GM18511 (cell line): ENCODE results near the gene CDH13.

Source experiments
- ATAC-seq: cut with Tn5 transposase; IDR thresholded peaks from one replicate; pipeline ENCODE4 v1.9.1; 2021; ENCODE audit warnings: mild to moderate bottlenecking, moderate library complexity; ENCODE audit not compliant: unreplicated experiment

CDH13 gene

DNA sequence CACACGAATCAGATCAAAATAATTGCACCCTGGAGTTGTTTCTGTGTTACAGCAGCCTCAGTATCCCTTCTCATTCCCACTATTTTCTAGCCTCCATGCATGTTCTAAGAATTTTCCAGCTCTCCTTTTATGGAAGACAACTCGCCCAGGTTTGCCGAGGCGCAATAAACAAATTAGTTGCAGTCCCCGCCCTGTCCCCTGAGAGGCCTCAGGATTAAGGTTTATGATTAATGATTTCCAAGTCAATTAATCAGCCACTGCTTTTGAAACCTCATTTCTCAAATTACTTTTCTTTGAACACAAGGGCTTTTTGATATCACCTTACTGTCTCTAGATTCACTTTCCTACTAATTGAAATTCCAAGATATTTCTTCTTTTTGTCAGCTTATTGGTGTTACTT lies 1042.7 kb downstream of the CDH13 start:
- no peak for ATAC-seq

DNA sequence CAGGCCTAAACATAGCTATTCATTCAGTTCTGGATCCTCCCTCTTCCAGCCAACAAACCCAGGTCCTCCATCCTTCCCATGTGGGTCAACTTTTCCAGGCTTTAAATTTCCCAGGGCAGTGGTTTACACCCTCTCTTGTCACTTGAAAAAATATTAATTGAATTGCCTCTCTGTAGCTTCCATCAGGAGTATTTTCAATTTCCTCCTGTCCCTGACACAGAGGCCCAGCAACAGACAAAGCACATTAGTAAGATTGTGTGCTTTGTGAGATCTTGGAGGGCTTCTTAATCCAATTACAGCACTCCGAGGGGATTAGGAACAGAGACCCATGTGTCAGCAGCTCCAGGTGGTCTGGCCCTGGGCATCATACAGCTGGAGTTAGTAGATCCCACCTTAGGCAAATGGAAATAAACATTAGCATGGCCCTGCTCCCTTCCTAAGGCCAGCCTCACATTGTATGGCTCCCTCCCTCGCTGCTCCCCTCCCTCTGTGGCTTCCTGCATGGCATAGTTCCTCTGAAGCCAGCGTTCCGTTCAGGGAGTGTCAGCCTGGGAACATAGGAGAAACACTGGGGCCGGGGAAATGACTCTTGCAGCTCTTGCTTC lies 1048.3 kb downstream of the CDH13 start:
- no peak for ATAC-seq

GRCh38 chr16:83676086-83676485 lies 1049.3 kb downstream of the CDH13 start:
- no peak for ATAC-seq

- no peak for ATAC-seq
These were observed 1054.2 kb downstream of the CDH13 start for GRCh38 chr16:83680980-83681379.

DNA sequence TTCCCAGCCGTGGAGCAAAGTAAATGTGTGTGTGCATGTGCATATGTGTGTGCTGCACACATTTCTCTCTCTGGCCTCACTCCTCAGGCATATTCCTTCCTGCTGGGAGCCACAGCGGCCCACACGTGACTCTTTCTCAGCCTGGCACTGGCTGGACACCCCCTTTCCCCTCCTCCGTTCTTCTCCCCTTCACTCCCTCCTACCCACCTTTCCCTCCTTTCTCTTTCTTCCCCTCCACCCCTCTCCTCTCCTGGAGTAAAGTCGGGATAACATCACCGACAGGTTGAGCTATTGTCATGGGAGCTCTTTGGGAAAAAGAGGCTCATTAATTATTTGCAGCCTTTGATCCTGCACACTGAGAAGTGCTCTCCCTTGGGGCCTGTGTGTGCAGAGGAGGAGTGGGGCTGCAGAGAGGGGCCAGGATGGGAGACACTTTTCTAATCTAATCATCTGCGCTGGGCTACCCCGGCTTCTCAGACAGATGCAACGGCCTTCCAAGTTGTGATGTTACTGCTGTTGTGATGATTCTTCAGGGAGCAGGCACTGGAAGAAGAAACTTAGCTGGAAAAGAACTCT lies 1054.7 kb downstream of the CDH13 start:
- ATAC-seq: no peak

GRCh38 chr16:83682116-83682867 lies 1055.5 kb downstream of the CDH13 start:
- ATAC-seq: no peak

- ATAC-seq: no peak
These were observed 1056.1 kb downstream of the CDH13 start for GRCh38 chr16:83682868-83683235.

GRCh38 chr16:83685615-83686165 lies 1058.9 kb downstream of the CDH13 start:
- no peak for ATAC-seq

DNA sequence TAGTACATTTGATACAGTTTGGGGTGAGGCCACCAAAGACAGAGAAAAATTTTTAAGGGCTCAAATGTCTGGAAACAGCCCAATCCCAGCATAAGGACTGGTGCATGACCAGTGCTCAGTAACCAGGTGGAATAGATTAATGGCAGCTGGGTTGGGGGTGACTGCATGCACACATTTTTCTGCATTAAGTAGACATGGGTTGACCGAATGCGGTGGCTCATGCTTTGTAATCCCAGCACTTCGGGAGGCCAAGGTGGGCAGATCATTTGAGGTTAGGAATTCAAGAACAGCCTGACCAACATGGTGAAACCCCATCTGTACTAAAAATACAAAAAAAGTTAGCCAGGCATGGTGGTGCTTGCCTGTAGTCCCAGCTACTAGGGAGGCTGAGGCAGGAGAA lies 1060.0 kb downstream of the CDH13 start:
- ATAC-seq: no peak

GRCh38 chr16:83689385-83689831 lies 1062.6 kb downstream of the CDH13 start:
- peak; percentile 87 for ATAC-seq

GRCh38 chr16:83692224-83692623 lies 1065.5 kb downstream of the CDH13 start:
- ATAC-seq: no peak

DNA sequence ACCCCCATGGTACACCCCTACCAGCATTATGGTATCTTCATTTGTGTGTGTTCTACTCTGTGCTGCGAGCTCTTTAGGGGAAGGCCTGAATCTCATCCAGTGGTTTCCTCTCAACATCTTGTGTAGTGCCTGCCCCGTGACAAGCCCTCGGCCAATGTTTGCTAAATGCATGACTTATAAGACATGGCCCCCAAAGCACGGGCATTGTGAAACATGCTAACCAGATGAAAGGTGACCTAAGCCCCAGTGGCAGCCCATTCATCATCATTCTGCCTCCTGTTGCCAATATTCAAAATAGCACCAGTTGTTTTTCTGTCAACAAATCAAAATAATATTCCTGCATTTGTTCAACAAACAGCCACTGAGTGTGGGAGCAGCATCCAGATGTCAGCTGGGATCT lies 1072.2 kb downstream of the CDH13 start:
- no peak for ATAC-seq

DNA sequence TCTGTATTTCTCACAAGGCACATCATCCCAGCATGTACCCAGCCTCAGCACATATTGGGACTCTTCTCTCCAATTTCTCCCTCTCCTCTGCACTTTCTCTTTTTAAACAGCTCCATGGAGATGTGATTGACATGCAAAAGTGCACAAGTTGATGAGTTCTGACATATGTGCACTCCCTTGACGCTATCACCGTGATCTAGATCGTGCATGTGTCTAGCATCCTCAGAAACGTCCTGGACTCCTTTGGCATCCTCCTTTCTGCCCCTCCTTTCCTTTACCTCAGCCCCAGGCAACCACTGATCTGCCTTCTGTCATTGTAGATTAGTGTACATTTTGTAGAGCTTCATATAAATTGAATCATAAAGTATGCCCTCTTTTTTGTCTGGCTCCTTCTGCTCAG lies 1073.0 kb downstream of the CDH13 start:
- no peak for ATAC-seq

GRCh38 chr16:83700918-83701317 lies 1074.1 kb downstream of the CDH13 start:
- ATAC-seq: no peak

- no peak for ATAC-seq
These were observed 1074.7 kb downstream of the CDH13 start for GRCh38 chr16:83701494-83701893.

GRCh38 chr16:83704656-83705055 lies 1077.9 kb downstream of the CDH13 start:
- ATAC-seq: no peak

DNA sequence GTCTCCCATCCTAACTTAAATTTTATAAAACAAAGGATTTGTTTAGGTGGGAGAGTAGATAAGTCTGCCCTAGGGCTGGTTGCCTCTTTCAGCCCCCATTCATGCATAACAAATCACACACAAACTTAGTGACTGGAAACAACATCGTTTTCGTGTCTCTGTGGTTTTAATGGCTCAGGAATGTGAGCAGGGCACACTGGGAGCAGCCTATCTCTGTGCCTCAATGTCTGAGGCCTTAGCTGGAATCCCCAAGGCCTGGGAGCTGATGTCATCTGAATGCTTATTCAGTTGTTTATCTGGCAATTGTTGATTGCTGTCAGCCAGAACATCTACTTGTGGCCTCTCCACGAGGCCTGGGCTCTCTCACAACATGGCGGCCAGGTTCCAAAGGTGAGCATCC lies 1079.1 kb downstream of the CDH13 start:
- ATAC-seq: no peak

DNA sequence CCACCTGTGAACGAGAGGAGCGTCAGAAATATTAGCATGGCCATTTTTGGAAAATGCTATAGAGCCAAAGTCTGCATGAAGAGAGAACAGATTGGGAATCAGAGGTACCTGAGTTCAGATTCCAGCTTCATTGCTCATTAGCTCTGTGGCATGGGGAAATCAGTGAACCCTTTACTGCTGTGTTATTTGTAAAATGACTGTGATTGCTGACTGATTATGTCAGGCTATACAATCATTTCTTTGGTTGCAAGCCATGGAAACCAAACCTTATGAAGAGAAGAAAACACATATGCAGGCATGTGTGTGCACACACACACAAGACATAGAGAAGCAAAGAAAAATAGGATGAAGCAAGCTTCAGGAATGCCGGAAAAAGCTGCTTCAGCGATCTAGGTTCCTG lies 1079.6 kb downstream of the CDH13 start:
- no peak for ATAC-seq

GRCh38 chr16:83711069-83711468 lies 1084.3 kb downstream of the CDH13 start:
- ATAC-seq: no peak

- no peak for ATAC-seq
These were observed 1086.8 kb downstream of the CDH13 start for GRCh38 chr16:83713597-83713996.

DNA sequence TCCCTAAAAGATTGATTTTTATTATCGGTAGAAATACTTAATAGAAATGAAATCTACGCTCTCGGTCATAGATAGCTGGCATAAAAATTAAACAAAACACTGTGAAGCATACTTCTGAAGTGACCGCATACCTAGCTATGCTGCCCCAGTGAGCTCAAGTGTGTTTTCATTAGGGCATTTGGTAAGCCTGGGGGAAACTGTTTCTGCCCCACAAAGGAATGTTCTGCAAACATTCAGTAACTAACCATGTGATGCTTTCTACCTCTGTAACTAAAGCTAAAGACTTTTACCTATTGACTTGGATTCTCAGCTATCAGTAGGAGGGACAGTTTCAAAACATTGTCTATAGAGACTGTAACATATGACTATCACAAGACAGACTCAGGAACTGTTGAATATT lies 1087.5 kb downstream of the CDH13 start:
- no peak for ATAC-seq
